ENCODE results near the gene TLK2.
A peak's percentile ranks its signal among the peaks of the same experiment; 100 is the strongest.
"Not testable (repeated sequence)": the region's sequence is repeated elsewhere in the genome, so short reads cannot be mapped to it uniquely, and the experiment has no call there.

The TLK2 gene

DNA sequence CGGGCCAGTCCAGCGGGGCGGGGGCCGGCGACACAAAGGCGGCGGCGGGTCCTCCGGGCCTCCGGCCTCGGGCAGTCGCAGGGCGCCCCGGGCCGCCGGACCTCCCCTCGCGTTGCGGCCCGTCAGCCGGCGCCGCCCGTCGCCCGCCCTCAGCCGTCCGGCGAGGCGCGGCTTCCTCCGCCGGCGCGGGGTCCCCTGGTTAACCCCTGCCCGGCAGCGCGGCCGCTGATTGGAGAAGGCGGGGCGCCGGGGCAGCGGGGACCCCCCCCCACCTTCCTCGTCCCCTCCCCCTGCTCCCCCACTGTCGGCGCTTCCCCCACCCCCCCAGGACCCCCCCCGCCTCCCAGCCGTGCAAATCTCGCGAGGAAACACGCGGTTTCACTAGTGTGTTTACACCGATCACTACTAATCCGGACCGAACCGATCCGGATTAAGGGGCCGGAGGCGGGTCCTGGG, at the start of gene TLK2:
TSS of gene TLK2 (plus strand) at position 402 of the 456 bp plus-strand sequence. CDS start 2,301 bp downstream, outside the sequence.
- H3K9ac ChIP-seq (ENCODE audit: low read length), result peak within 1 kb of the TSS; percentile 56
- H3K36me3 ChIP-seq (ENCODE audit: control insufficient read depth, insufficient read depth, low read length), result no peaks in the 10 kb centered on the region
- no peaks in the 10 kb centered on the region for H3K4me1 ChIP-seq (ENCODE audit: control insufficient read depth, insufficient read depth, low read length)
- peak within 1 kb of the TSS; percentile 65 for H3K4me3 ChIP-seq (ENCODE audit: low read length)
- peak within 1 kb of the TSS; percentile 85 for H3K27ac ChIP-seq (ENCODE audit: low read depth, low read length)
- H3K27me3 ChIP-seq (ENCODE audit: control insufficient read depth, insufficient read depth, low read length), result no peaks in the 10 kb centered on the region

- not testable (repeated sequence) for H3K36me3 ChIP-seq (ENCODE audit: control insufficient read depth, insufficient read depth, low read length); H3K27me3 ChIP-seq (ENCODE audit: control insufficient read depth, insufficient read depth, low read length); H3K4me3 ChIP-seq (ENCODE audit: low read length); H3K4me1 ChIP-seq (ENCODE audit: control insufficient read depth, insufficient read depth, low read length); H3K9ac ChIP-seq (ENCODE audit: low read length); H3K27ac ChIP-seq (ENCODE audit: low read depth, low read length)
These were observed 43.4 kb upstream of the TLK2 start for GRCh38 chr17:62435251-62435650.

DNA sequence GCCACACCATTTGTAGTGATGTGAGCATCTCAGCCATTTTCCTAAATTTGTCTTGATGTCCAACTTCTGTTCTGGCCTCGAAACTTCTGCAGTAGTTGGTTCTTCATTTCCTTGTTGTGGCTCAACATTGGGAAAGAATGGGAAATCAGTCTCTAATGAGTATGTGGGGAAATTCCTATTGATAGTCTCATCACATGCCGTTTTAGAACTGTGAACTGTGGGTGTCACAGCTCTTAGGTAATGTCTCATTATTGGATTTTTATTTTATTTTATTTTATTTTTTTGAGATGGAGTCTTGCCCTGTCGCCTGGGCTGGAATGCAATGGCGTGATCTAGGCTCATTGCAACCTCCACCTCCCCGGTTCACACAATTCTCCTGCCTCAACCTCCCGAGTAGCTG, 37.4 kb upstream of the TLK2 start:
- not testable (repeated sequence) for H3K27me3 ChIP-seq (ENCODE audit: control insufficient read depth, insufficient read depth, low read length); H3K36me3 ChIP-seq (ENCODE audit: control insufficient read depth, insufficient read depth, low read length)

GRCh38 chr17:62444063-62444462, 34.6 kb upstream of the TLK2 start:
- Histone ChIP-seq H3K4me3 (ENCODE audit: low read length) (no peak overlapping the region), H3K36me3 (ENCODE audit: control insufficient read depth, insufficient read depth, low read length) (peaks cover 6% of the 10 kb centered on the region), H3K4me1 (ENCODE audit: control insufficient read depth, insufficient read depth, low read length) (no peaks in the 10 kb centered on the region), H3K27ac (ENCODE audit: low read depth, low read length) (no peak overlapping the region), H3K27me3 (ENCODE audit: control insufficient read depth, insufficient read depth, low read length) (no peaks in the 10 kb centered on the region), H3K9ac (ENCODE audit: low read length) (no peak overlapping the region)

More for the DNA sequence above, 37.4 kb upstream of the TLK2 start:
- H3K4me1 ChIP-seq (ENCODE audit: control insufficient read depth, insufficient read depth, low read length); H3K9ac ChIP-seq (ENCODE audit: low read length); H3K4me3 ChIP-seq (ENCODE audit: low read length); H3K27ac ChIP-seq (ENCODE audit: low read depth, low read length): not testable (repeated sequence)

- H3K27me3 ChIP-seq (ENCODE audit: control insufficient read depth, insufficient read depth, low read length); H3K4me3 ChIP-seq (ENCODE audit: low read length); H3K27ac ChIP-seq (ENCODE audit: low read depth, low read length); H3K36me3 ChIP-seq (ENCODE audit: control insufficient read depth, insufficient read depth, low read length); H3K9ac ChIP-seq (ENCODE audit: low read length); H3K4me1 ChIP-seq (ENCODE audit: control insufficient read depth, insufficient read depth, low read length): not testable (repeated sequence)
These were observed 32.8 kb upstream of the TLK2 start for GRCh38 chr17:62445791-62446190.

DNA sequence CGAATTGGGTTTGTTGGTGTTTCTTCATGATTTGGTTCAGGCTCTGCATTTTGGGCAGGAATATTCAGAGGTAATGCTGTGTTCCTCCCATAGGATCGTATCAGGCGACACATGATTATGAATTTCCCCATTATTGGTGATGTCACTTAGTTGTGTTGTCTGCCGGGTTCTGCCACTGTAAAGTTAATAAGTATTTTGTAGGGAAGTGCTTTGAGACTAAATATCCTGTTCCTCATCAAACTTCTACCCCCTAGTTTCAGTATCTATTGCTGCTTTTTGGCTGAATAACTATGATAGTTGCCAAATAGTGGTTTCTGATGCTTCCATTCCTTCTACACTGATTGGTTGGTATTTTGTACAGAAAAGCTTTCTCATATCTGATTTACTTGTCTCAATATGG, 26.4 kb upstream of the TLK2 start:
- not testable (repeated sequence) for H3K4me3 ChIP-seq (ENCODE audit: low read length); H3K27ac ChIP-seq (ENCODE audit: low read depth, low read length); H3K9ac ChIP-seq (ENCODE audit: low read length); H3K36me3 ChIP-seq (ENCODE audit: control insufficient read depth, insufficient read depth, low read length); H3K4me1 ChIP-seq (ENCODE audit: control insufficient read depth, insufficient read depth, low read length); H3K27me3 ChIP-seq (ENCODE audit: control insufficient read depth, insufficient read depth, low read length)

- H3K4me3 ChIP-seq (ENCODE audit: low read length); H3K36me3 ChIP-seq (ENCODE audit: control insufficient read depth, insufficient read depth, low read length); H3K9ac ChIP-seq (ENCODE audit: low read length); H3K27ac ChIP-seq (ENCODE audit: low read depth, low read length); H3K27me3 ChIP-seq (ENCODE audit: control insufficient read depth, insufficient read depth, low read length); H3K4me1 ChIP-seq (ENCODE audit: control insufficient read depth, insufficient read depth, low read length): not testable (repeated sequence)
These were observed 25.6 kb upstream of the TLK2 start for GRCh38 chr17:62453041-62453440.

DNA sequence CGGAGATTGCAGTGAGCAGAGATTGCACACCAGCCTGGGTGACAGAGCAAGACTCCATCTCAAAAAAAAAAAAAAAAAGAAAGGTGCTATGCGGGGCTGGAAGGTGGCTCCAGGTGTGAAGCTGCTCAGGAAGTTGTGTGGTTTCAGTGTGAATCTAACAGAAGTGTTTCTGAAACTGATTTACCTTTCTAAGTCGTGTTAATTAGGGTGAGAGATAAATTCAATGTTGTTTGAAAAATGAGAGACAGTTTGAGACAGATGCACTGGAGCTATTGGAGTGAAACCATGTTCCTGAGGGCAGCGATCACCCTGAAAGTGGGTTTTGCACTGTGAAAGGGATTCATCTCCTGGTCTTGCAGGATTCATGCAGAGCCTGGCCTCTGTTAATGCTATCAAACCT, 25.0 kb upstream of the TLK2 start:
- H3K27me3 ChIP-seq (ENCODE audit: control insufficient read depth, insufficient read depth, low read length); H3K36me3 ChIP-seq (ENCODE audit: control insufficient read depth, insufficient read depth, low read length); H3K4me3 ChIP-seq (ENCODE audit: low read length); H3K27ac ChIP-seq (ENCODE audit: low read depth, low read length); H3K4me1 ChIP-seq (ENCODE audit: control insufficient read depth, insufficient read depth, low read length); H3K9ac ChIP-seq (ENCODE audit: low read length): not testable (repeated sequence)

DNA sequence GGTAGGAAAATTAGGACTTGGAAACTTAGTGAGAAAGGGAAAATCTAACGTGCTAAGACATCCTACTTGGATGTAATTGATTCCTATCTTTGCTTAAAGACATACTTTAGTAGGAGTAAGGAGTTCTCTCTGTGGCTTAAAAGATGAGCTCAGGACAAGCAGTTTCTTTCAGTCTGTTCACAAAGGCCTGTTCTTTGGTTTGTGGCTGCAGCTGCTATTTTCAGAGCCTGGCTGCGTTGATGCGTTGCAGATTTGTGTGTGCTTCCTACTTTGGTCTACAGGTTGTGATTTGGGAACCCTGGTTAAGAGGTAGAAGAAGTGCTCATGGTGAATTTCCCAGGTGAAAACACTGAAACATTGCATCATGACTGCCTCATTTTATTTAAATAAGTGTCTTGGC, 24.5 kb upstream of the TLK2 start:
- not testable (repeated sequence) for H3K36me3 ChIP-seq (ENCODE audit: control insufficient read depth, insufficient read depth, low read length); H3K27ac ChIP-seq (ENCODE audit: low read depth, low read length); H3K9ac ChIP-seq (ENCODE audit: low read length); H3K4me1 ChIP-seq (ENCODE audit: control insufficient read depth, insufficient read depth, low read length); H3K27me3 ChIP-seq (ENCODE audit: control insufficient read depth, insufficient read depth, low read length); H3K4me3 ChIP-seq (ENCODE audit: low read length)

DNA sequence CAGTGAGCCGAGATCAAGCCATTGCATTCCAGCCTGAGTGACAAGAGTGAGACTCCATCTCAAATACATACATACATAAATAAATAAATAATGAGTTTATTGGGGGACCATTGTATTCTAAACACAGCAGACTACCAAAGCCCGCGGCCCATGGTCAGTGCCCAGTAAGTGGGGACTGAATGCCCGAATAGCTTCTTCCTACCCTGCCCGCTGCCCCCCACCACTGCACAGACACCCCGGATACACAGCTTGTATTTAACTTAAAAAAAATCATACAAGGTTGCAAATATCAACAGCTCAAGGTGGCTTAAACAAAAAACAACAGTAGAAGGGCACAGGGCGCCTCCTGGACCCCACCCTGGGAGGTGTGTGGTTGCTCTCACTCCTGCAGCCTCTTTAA, 22.6 kb upstream of the TLK2 start:
- H3K4me3 ChIP-seq (ENCODE audit: low read length), result no peak overlapping the region
- no peaks in the 10 kb centered on the region for H3K36me3 ChIP-seq (ENCODE audit: control insufficient read depth, insufficient read depth, low read length)
- no peaks in the 10 kb centered on the region for H3K4me1 ChIP-seq (ENCODE audit: control insufficient read depth, insufficient read depth, low read length)
- no peak overlapping the region for H3K27ac ChIP-seq (ENCODE audit: low read depth, low read length)
- no peaks in the 10 kb centered on the region for H3K27me3 ChIP-seq (ENCODE audit: control insufficient read depth, insufficient read depth, low read length)
- no peak overlapping the region for H3K9ac ChIP-seq (ENCODE audit: low read length)

DNA sequence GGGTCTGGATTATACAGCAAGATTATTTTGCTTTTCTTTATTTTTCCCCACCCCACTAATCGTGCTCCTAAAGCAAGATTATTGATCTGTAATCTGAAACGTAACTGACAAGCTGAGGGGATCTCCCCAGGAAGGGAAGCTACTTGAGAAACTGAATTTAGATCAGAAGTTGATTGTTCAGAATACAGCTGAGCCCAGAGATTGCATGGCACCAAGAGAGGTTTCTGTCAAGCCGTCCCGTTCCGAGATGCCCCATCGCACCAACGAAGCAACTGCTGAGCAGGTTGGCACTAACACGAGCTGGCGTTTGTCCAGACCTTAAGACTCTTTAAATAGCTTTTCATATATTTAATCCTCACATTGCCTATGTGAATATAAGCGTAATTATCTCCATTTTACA, 20.1 kb upstream of the TLK2 start:
- H3K9ac ChIP-seq (ENCODE audit: low read length); H3K27ac ChIP-seq (ENCODE audit: low read depth, low read length); H3K4me1 ChIP-seq (ENCODE audit: control insufficient read depth, insufficient read depth, low read length); H3K36me3 ChIP-seq (ENCODE audit: control insufficient read depth, insufficient read depth, low read length); H3K27me3 ChIP-seq (ENCODE audit: control insufficient read depth, insufficient read depth, low read length); H3K4me3 ChIP-seq (ENCODE audit: low read length): not testable (repeated sequence)

DNA sequence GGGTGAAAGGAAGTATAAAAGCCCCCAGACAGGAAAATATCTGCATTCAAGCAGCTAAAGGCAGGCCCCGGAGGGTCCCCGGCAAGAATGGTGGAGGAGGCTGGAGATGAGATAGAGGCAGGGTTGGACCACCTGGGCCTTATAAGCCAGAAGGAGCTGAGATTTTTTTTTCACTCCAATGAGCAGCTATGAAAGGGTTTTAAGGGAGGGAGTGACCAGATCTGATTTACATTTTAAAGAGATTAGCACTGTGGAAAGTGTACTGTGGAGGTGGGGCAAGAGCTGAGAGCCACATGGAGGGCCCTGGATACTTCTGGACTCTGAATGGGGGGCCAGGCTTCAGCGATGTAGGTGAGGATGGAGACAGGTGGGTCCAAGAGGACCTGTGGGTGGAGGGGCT, 14.2 kb upstream of the TLK2 start:
- H3K36me3 ChIP-seq (ENCODE audit: control insufficient read depth, insufficient read depth, low read length); H3K27ac ChIP-seq (ENCODE audit: low read depth, low read length); H3K9ac ChIP-seq (ENCODE audit: low read length); H3K4me1 ChIP-seq (ENCODE audit: control insufficient read depth, insufficient read depth, low read length); H3K4me3 ChIP-seq (ENCODE audit: low read length); H3K27me3 ChIP-seq (ENCODE audit: control insufficient read depth, insufficient read depth, low read length): not testable (repeated sequence)

DNA sequence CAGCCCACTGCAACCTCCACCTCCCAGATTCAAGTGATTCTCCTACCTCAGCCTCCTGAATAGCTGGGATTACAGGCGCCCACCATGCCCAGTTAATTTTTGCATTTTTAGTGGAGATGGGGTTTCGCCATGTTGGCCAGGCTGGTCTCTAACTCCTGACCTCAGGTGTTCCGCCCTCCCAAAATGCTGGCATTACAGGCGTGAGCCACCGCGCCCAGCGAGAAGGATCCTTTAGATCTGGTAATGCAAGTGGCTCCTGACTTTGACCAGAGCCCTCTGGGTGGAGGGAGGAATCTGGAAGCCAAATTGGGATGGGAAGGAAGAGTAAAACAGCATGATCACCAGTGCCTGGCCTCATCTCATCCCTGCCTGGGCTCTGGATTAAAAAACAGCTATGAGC, 13.4 kb upstream of the TLK2 start:
- H3K4me1 ChIP-seq (ENCODE audit: control insufficient read depth, insufficient read depth, low read length); H3K4me3 ChIP-seq (ENCODE audit: low read length); H3K9ac ChIP-seq (ENCODE audit: low read length); H3K27me3 ChIP-seq (ENCODE audit: control insufficient read depth, insufficient read depth, low read length); H3K27ac ChIP-seq (ENCODE audit: low read depth, low read length); H3K36me3 ChIP-seq (ENCODE audit: control insufficient read depth, insufficient read depth, low read length): not testable (repeated sequence)

Measured in rectal smooth muscle tissue (tissue), 1 donor.